C4-2B (cell line): ENCODE data around the gene SMURF1.

Experiments
- CTCF ChIP-seq: fragments of 450-650 bp; conservative IDR thresholded peaks from 2 replicates; pipeline ENCODE4 v1.5.1; 2017; ENCODE audit warnings: mild to moderate bottlenecking
- ZFX ChIP-seq: fragments of 450-650 bp; IDR thresholded peaks from 2 replicates; pipeline ENCODE4 v1.6.1; 2017

- no peak for TF ChIP-seq CTCF
- no peak for TF ChIP-seq ZFX
Observed at GRCh38 chr7:99073839-99074446, 70.0 kb downstream of the SMURF1 start.
